ENCODE data around the gene ST3GAL3.
"Not testable (repeated sequence)": the region's sequence is repeated elsewhere in the genome, so short reads cannot be mapped to it uniquely, and the experiment has no call there.

The ST3GAL3 gene

GRCh38 chr1:43828574-43828973, 121.2 kb downstream of the ST3GAL3 start:
- no peak for DNase-seq

- no peak for DNase-seq
Measured at GRCh38 chr1:43830802-43831201, 123.5 kb downstream of the ST3GAL3 start.

DNA sequence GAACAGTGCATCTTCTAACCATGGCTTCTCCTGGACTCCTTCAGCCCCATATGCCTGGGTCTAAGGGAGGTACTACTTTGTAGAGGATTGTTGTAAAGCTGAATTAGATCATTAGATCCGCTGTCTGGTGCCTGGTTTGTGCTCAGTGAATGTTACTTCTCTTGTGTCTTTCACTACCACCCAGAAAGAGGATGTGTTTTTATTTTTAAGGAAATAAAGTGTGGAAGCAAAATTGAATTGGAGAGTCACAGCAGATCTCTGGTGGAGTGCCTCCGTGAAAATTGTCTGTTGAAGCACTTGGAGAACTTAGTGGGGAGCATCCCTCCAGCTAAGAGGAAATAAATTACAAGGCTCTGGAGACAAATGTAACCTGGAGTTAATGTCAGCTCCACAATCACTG, 124.5 kb downstream of the ST3GAL3 start:
- DNase-seq, result no peak

DNA sequence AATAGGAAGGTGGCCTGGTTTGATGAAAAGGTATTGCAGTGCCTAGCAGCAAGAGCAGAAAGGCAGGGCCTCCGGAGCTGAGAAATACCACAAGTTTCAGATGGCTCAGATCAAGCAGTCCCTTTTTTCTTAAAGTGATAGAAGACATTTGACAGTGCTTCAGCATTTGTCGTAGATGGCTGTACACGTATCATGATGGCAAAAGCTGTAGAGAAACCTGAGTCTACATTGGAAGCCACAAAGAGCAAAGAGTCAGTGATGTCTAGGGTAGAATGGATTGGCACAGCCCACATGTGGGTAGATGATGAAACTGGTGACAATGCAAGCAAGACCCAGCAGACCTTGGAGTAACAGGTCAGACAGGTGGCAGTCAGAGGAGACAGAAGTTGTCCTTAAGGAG, 124.9 kb downstream of the ST3GAL3 start:
- DNase-seq, result no peak

- DNase-seq, result no peak
Measured at GRCh38 chr1:43832998-43833397, 125.7 kb downstream of the ST3GAL3 start.

- not testable (repeated sequence) for DNase-seq
Measured at GRCh38 chr1:43833902-43834279, 126.6 kb downstream of the ST3GAL3 start.

DNA sequence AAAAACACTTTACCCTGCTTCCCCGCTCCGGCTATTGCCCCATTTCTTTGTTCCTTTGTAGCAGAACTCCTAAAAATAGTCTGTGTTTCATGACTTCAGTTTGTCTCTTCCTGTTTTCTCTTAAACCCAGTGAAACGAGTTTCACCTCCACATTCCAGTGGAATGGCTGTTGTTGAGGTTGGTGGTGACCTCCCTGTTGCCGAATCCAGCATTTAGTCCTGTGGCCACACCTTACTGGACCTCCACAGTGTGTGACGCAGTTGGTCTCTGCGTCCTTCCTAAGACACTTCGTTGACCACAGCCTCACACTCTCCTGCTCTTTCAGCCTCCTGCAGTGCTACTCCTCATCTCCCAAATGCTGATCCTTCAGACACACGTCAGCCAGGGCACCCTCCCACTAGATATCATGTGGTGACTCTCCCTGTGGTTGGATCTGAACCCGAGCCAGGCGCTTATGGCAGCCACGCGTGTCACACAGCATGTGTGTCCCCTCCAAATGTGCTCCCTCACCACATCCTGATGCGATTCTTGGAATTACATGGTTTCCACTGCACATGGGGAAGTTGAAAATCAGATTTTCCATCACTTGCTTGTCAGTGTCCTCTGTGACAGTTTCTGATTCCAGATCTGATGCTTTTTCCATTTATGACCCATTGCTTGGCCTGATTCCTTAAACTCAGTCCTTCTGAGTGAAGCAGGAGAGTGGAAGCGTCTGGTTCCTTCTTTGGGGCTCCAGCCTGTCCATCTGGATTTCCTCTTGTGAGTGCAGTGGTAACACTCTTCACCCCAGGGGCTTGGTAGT, 127.1 kb downstream of the ST3GAL3 start:
- no peak for DNase-seq

- DNase-seq, result no peak
Measured at GRCh38 chr1:43835082-43836021, 128.0 kb downstream of the ST3GAL3 start.

GRCh38 chr1:43836267-43836951, 129.1 kb downstream of the ST3GAL3 start:
- DNase-seq, result peak; percentile 95

DNA sequence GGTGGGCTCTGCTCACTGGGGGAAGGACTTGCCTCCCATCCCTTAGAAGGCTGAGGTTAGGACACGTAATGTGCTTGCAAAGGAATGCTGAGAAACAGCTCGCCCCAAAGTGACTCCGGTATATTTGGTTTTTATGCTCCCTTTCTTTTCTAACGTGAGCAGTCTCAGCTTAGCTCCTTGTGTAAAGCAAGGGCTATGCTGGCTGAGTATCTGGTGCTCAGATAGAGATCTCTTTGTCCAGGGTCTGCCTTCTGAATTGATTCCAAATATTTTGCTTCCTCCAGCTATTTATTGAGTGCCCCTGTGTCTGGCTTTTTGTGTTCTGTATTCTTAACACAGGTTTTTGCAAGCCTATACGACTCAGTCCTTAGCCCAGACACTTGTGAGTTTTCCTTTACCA, 131.7 kb downstream of the ST3GAL3 start:
- no peak for DNase-seq

- no peak for DNase-seq
Measured at GRCh38 chr1:43841321-43842174, 134.2 kb downstream of the ST3GAL3 start.

- no peak for DNase-seq
Measured at GRCh38 chr1:43842175-43842498, 134.8 kb downstream of the ST3GAL3 start.

DNA sequence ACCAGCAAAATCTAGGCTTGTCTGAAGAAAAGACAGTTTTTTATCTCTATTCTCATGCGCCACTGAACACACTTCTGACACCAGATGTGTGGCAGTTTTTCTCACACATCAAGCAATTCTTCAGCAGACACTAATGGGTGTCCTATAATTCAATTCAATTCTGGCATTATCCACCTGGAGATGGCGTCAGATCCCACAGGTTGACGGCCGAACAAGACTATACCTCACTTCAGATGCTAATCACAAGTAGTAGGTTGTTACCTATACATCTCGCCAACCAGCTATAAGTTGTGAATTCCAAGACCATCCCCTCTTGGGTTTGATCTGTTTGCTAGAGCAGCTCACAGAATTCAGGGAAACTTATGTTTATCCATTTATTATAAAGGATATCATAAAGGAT, 136.3 kb downstream of the ST3GAL3 start:
- no peak for DNase-seq

DNA sequence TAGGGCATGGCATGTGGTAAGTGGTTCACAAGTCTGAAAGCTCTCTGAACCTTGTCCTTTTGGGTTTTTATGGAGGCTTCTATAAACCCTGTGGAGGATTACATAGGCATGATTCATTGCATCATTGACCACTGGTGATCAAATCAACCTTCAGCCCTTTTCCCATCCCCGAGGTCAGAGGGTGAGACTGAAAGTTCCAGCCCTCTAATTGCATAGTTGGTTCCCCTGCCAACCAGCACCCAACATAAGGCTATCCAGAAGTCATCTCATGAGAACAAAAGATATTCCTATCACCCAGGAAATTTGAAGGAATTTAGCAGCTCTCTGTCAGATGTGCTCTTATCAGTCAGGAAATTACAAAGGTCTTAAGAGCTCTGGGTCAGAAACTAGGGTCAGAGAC, 136.8 kb downstream of the ST3GAL3 start:
- no peak for DNase-seq

- no peak for DNase-seq
Measured at GRCh38 chr1:43847290-43847689, 140.0 kb downstream of the ST3GAL3 start.

DNA sequence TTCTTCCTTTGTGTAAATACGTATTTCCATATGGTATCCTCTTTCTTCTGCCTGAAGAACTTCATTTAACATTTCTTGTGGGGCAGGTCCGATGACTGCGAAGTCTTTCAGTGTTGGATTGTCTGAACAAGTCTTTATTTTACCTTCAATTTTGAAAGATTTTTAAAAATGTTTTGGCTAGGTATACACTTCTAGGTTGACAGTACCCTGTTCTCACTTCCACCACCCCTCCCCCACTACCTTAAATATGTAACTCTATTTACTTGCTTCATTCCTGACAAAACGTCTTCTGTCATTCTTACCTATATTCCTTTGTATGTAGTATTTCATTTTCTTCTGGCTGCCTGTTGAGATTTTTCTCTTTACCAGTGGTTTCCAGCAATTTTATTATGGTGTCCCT, 140.5 kb downstream of the ST3GAL3 start:
- DNase-seq, result no peak

- DNase-seq, result no peak
Measured at GRCh38 chr1:43849670-43850069, 142.3 kb downstream of the ST3GAL3 start.

DNA sequence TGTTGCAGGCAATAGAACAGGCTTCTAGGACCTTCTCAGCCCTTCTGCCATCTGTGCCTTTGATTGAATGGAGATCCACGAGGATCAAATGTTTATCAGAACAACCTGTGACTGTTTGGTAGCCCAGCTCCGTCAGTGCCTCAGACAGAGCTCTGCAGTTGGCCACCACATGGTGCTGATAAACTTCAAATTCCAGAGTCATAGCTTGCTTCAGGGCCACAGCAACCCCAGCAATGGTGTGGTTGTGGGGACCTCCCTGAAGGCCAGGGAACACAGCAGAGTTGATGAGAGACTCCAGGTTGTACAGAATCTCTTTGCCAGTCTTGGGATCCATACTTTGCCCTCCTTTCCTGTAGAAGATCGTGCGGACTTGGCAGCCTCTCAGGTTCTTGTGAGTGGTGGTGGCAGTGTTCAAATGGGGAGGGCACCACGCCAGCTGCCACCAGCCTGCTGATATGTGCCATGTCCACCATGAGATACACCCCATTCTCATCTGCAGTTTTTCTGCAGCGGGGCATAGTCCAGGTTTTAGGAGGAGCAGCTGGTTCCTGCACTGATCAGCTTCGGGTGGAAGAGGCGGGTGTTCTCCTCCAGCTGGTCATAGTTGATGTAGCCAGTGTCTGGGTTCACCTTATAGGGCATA, 143.4 kb downstream of the ST3GAL3 start:
- no peak for DNase-seq

- DNase-seq, result no peak
Measured at GRCh38 chr1:43851561-43852338, 144.4 kb downstream of the ST3GAL3 start.

GRCh38 chr1:43853161-43853921, 146.0 kb downstream of the ST3GAL3 start:
- DNase-seq, result peak; percentile 84
